HEK293 (cell line): ENCODE data around the gene ZNF438.

Experiments used
- CTCF ChIA-PET: fragments of 350-600 bp; formaldehyde crosslinking; extraction: SDS; loops from one replicate; lab custom pipeline; 2021; ENCODE audit warnings: antibody characterized with exemption; lab: Yijun Ruan, JAX
- POLR2A ChIA-PET: fragments of 300-600 bp; formaldehyde crosslinking; extraction: SDS; loops from one replicate; lab custom pipeline; 2020; ENCODE audit warnings: antibody characterized with exemption, inconsistent platforms; lab: Yijun Ruan, JAX
- H3K27ac ChIP-seq: fragments of 200-500 bp; sonication (Bioruptor generic); 2 replicates; pipeline ENCODE4 v1.5.1; 2014; ENCODE audit warnings: low read depth, low read length, control low read depth, inconsistent platforms; ENCODE audit errors: extremely low read depth
- H3K36me3 ChIP-seq, 2 experiments: fragments of 200-500 bp in 1 of 2; sonication (Bioruptor generic) in 1 of 2; 1 replicate in 1 of 2; 2 replicates in 1 of 2; pipeline ENCODE4 v1.5.1; 2014 to 2017; ENCODE audit warnings: inconsistent platforms in 2 of 2, low read length in 2 of 2; ENCODE audit not compliant: control insufficient read depth in 2 of 2, insufficient read depth in 1 of 2
- H3K4me1 ChIP-seq: fragments of 200-500 bp; sonication (Bioruptor generic); 2 replicates; pipeline ENCODE4 v1.5.1; 2014; ENCODE audit warnings: mild to moderate bottlenecking, low read length, inconsistent platforms; ENCODE audit not compliant: control insufficient read depth, insufficient read depth
- H3K4me3 ChIP-seq: 2 replicates; pipeline ENCODE4 v1.5.1; 2011; ENCODE audit warnings: low read depth, mild to moderate bottlenecking, control low read depth, low read length, moderate library complexity
- H3K9me3 ChIP-seq: fragments of 200-500 bp; sonication (Bioruptor generic); 2 replicates; pipeline ENCODE4 v1.5.1; 2014; ENCODE audit warnings: low read depth, low read length, inconsistent platforms; ENCODE audit not compliant: control insufficient read depth, insufficient read depth
- MZF1 ChIP-seq: fragments of 450-650 bp; formaldehyde crosslinking; IDR thresholded peaks from 2 replicates; pipeline ENCODE4 v1.5.1; 2017; ENCODE audit warnings: missing biosample characterization, missing genetic modification characterization, borderline replicate concordance
- SALL2 ChIP-seq: fragments of 450-650 bp; formaldehyde crosslinking; IDR thresholded peaks from 2 replicates; pipeline ENCODE4 v1.5.0; 2017; ENCODE audit warnings: missing biosample characterization, mild to moderate bottlenecking, missing genetic modification characterization, borderline replicate concordance
- ZBTB17 ChIP-seq: fragments of 450-650 bp; formaldehyde crosslinking; IDR thresholded peaks from 2 replicates; pipeline ENCODE4 v1.5.1; 2016; ENCODE audit warnings: missing biosample characterization, missing genetic modification characterization
- ZBTB8A ChIP-seq: fragments of 450-650 bp; formaldehyde crosslinking; IDR thresholded peaks from 2 replicates; pipeline ENCODE4 v1.5.1; 2016; ENCODE audit warnings: missing biosample characterization, missing genetic modification characterization
- ZNF132 ChIP-seq: fragments of 450-650 bp; formaldehyde crosslinking; IDR thresholded peaks from 2 replicates; pipeline ENCODE4 v1.5.1; 2017; ENCODE audit warnings: missing biosample characterization, missing genetic modification characterization, borderline replicate concordance
- ZNF157 ChIP-seq: fragments of 450-650 bp; formaldehyde crosslinking; IDR thresholded peaks from 2 replicates; pipeline ENCODE4 v1.5.1; 2016; ENCODE audit warnings: missing biosample characterization, missing genetic modification characterization
- ZNF169 ChIP-seq: fragments of 450-650 bp; formaldehyde crosslinking; IDR thresholded peaks from 2 replicates; pipeline ENCODE4 v1.5.1; 2016; ENCODE audit warnings: missing biosample characterization, missing genetic modification characterization
- ZNF24 ChIP-seq: fragments of 450-650 bp; formaldehyde crosslinking; IDR thresholded peaks from 2 replicates; pipeline ENCODE4 v1.5.1; 2016; ENCODE audit warnings: missing biosample characterization, missing genetic modification characterization
- ZNF311 ChIP-seq: fragments of 450-650 bp; formaldehyde crosslinking; IDR thresholded peaks from 2 replicates; pipeline ENCODE4 v1.5.1; 2017; ENCODE audit warnings: missing biosample characterization, missing genetic modification characterization, borderline replicate concordance
- ZNF394 ChIP-seq: fragments of 450-650 bp; formaldehyde crosslinking; IDR thresholded peaks from 2 replicates; pipeline ENCODE4 v1.5.1; 2016; ENCODE audit warnings: missing biosample characterization, missing genetic modification characterization, mild to moderate bottlenecking, moderate library complexity, borderline replicate concordance
- ZNF555 ChIP-seq: fragments of 450-650 bp; formaldehyde crosslinking; conservative IDR thresholded peaks from 2 replicates; pipeline ENCODE4 v1.5.1; 2017; ENCODE audit warnings: missing biosample characterization, mild to moderate bottlenecking, missing genetic modification characterization, inconsistent platforms
- ZNF561 ChIP-seq: fragments of 450-650 bp; IDR thresholded peaks from 2 replicates; pipeline ENCODE4 v1.5.1; 2018; ENCODE audit warnings: missing biosample characterization, missing genetic modification characterization, borderline replicate concordance
- ZNF654 ChIP-seq: fragments of 450-650 bp; formaldehyde crosslinking; IDR thresholded peaks from 2 replicates; pipeline ENCODE4 v1.5.1; 2016; ENCODE audit warnings: low read depth, missing biosample characterization, missing genetic modification characterization
- ZNF677 ChIP-seq: fragments of 450-650 bp; IDR thresholded peaks from 2 replicates; pipeline ENCODE4 v1.5.0; 2018; ENCODE audit warnings: missing biosample characterization, mild to moderate bottlenecking, missing genetic modification characterization, moderate library complexity
- ZNF843 ChIP-seq: fragments of 450-650 bp; formaldehyde crosslinking; IDR thresholded peaks from 2 replicates; pipeline ENCODE4 v1.5.1; 2016; ENCODE audit warnings: missing biosample characterization, missing genetic modification characterization
- TF ChIP-seq, protein P1 (sequence below): fragments of 450-650 bp; formaldehyde crosslinking; IDR thresholded peaks from 2 replicates; pipeline ENCODE4 v1.5.1; 2016; ENCODE audit warnings: missing biosample characterization, missing genetic modification characterization
- TF ChIP-seq, protein P2 (sequence below): fragments of 450-650 bp; formaldehyde crosslinking; IDR thresholded peaks from 2 replicates; pipeline ENCODE4 v1.5.1; 2017; ENCODE audit warnings: missing biosample characterization, missing genetic modification characterization
- TF ChIP-seq, protein P3 (sequence below): fragments of 450-650 bp; formaldehyde crosslinking; IDR thresholded peaks from 2 replicates; pipeline ENCODE4 v1.5.1; 2017; ENCODE audit warnings: missing biosample characterization, missing genetic modification characterization
- TF ChIP-seq, protein P4 (sequence below): fragments of 450-650 bp; formaldehyde crosslinking; IDR thresholded peaks from 2 replicates; pipeline ENCODE4 v1.5.1; 2016; ENCODE audit warnings: missing biosample characterization, missing genetic modification characterization, low read depth

Gene ZNF438

DNA sequence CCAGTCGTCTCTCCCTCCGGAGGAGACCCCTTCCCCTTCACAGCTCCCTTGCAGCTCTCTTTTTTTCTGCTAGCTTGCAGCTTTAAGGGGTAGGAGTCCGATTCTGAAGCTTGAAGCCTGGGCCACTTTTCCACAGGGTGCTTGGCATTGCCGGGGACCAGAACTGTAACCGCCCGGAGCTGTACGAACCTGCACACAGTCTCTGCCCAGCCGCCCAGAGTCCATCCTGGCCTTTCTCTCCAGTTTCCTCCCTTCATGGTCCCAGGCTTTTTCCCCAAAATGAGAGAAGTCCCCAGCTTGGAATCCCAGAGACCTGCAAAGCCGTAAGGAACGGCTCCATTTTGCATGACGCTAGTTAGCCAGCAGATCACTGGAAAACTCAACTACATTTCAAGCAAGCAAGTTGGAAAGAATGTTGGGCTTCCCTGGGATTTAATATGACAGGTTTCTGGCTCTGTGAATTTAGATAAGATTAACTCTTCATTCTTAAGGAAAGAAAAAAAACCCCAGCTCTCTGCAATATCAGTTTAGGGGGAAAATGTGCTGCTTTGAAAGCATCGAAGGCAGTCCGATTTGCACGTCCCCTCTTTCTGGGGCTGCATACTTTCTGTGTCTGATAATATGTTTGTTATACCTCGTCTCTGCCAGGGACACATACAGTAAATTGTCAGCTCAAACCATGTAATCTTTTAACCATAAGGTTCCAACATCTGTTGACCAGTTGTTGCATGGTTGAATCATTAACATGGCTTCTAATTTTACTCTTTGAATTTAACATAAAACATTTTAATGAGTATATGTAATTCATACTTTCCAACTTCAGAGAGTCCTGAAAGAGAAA is 212.1 kb downstream of the ZNF438 start (continued):
- TF ChIP-seq ZNF654, result no peak

DNA sequence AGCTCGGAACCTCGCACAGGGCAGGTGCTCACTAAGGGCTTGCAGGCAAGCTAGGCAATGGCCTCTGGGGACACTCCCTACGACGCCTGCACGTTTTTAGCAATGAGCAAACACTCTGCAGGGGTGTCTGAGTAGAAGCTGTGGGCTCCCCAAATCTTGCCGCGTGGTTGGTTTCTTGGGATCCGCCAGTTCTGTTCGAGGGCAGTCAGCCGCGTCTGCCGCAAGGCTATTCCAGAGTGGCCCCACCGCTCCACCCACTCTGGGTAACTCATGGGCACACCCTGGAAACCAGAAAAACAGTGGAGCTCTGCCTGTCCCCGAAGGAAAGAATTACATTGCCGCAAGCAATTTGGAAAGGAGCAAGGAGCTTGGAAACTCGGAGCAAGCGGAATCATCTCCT is 212.8 kb downstream of the ZNF438 start:
- no peak overlapping the region for H3K4me3 ChIP-seq
- H3K4me1 ChIP-seq, result peaks cover 2% of the 10 kb centered on the region; the same call in 1 of the 2 replicates
- TF ChIP-seq, protein P1, sequence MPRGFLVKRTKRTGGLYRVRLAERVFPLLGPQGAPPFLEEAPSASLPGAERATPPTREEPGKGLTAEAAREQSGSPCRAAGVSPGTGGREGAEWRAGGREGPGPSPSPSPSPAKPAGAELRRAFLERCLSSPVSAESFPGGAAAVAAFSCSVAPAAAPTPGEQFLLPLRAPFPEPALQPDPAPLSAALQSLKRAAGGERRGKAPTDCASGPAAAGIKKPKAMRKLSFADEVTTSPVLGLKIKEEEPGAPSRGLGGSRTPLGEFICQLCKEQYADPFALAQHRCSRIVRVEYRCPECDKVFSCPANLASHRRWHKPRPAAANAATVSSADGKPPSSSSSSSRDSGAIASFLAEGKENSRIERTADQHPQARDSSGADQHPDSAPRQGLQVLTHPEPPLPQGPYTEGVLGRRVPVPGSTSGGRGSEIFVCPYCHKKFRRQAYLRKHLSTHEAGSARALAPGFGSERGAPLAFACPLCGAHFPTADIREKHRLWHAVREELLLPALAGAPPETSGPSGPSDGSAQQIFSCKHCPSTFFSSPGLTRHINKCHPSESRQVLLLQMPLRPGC (tag by site-specific recombination), result no peak
- TF ChIP-seq ZNF24 (tag by site-specific recombination) (no peak), ZNF561 (tag by site-specific recombination) (no peak), ZNF394 (tag by site-specific recombination) (no peak), ZBTB8A (no peak), ZNF311 (tag by site-specific recombination) (no peak), ZNF555 (no peak), ZNF157 (tag by site-specific recombination) (no peak), ZNF677 (tag by site-specific recombination) (no peak), ZNF843 (tag by site-specific recombination) (no peak), ZBTB17 (tag by site-specific recombination) (no peak), MZF1 (no peak), SALL2 (tag by site-specific recombination) (no peak), ZNF169 (tag by site-specific recombination) (no peak), ZNF132 (tag by site-specific recombination) (no peak)
- TF ChIP-seq, protein P2, sequence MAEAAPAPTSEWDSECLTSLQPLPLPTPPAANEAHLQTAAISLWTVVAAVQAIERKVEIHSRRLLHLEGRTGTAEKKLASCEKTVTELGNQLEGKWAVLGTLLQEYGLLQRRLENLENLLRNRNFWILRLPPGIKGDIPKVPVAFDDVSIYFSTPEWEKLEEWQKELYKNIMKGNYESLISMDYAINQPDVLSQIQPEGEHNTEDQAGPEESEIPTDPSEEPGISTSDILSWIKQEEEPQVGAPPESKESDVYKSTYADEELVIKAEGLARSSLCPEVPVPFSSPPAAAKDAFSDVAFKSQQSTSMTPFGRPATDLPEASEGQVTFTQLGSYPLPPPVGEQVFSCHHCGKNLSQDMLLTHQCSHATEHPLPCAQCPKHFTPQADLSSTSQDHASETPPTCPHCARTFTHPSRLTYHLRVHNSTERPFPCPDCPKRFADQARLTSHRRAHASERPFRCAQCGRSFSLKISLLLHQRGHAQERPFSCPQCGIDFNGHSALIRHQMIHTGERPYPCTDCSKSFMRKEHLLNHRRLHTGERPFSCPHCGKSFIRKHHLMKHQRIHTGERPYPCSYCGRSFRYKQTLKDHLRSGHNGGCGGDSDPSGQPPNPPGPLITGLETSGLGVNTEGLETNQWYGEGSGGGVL (tag by site-specific recombination), result no peak
- TF ChIP-seq, protein P3, sequence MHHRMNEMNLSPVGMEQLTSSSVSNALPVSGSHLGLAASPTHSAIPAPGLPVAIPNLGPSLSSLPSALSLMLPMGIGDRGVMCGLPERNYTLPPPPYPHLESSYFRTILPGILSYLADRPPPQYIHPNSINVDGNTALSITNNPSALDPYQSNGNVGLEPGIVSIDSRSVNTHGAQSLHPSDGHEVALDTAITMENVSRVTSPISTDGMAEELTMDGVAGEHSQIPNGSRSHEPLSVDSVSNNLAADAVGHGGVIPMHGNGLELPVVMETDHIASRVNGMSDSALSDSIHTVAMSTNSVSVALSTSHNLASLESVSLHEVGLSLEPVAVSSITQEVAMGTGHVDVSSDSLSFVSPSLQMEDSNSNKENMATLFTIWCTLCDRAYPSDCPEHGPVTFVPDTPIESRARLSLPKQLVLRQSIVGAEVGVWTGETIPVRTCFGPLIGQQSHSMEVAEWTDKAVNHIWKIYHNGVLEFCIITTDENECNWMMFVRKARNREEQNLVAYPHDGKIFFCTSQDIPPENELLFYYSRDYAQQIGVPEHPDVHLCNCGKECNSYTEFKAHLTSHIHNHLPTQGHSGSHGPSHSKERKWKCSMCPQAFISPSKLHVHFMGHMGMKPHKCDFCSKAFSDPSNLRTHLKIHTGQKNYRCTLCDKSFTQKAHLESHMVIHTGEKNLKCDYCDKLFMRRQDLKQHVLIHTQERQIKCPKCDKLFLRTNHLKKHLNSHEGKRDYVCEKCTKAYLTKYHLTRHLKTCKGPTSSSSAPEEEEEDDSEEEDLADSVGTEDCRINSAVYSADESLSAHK (tag by site-specific recombination), result no peak
- TF ChIP-seq, protein P4, sequence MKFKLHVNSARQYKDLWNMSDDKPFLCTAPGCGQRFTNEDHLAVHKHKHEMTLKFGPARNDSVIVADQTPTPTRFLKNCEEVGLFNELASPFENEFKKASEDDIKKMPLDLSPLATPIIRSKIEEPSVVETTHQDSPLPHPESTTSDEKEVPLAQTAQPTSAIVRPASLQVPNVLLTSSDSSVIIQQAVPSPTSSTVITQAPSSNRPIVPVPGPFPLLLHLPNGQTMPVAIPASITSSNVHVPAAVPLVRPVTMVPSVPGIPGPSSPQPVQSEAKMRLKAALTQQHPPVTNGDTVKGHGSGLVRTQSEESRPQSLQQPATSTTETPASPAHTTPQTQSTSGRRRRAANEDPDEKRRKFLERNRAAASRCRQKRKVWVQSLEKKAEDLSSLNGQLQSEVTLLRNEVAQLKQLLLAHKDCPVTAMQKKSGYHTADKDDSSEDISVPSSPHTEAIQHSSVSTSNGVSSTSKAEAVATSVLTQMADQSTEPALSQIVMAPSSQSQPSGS, result no peak
- CTCF ChIA-PET, result no interaction called here
- H3K27ac ChIP-seq, result no peak overlapping the region
- no peaks in the 10 kb centered on the region for H3K36me3 ChIP-seq
- POLR2A ChIA-PET, result interaction anchor here (0.5 kb wide), 1 partner anchor 1163 kb away, joined by 3 read pairs; no protein-coding TSS in a partner anchor
- H3K9me3 ChIP-seq, result no peaks in the 10 kb centered on the region
